Panc1 (cell line): ENCODE measurements around the gene KISS1R. TPM values are rescaled to one million over a fixed set of nuclear protein-coding genes. Genes with fewer than 3 reads are reported as not detected.

ENCODE experiments used
- ATAC-seq: fragments of 200-7000 bp; cut with Tn5 transposase; 2 replicates; pipeline ENCODE4 v1.9.1; 2020; ENCODE audit warnings: mild to moderate bottlenecking, moderate library complexity
- BruUV-seq: library from RNA; stranded (reverse); fragments of 400-500 nt; replicated peaks from 2 replicates; lab custom pipeline; 2021; lab: Mats Ljungman, UMichigan
- CTCF ChIA-PET: fragments of 300-600 bp; sonication (Branson Sonifier 250); formaldehyde crosslinking; loops from one replicate; lab custom pipeline; 2022; ENCODE audit warnings: antibody characterized with exemption; lab: Charles Lee
- POLR2A ChIA-PET: fragments of 300-600 bp; sonication (Branson Sonifier 250); formaldehyde crosslinking; loops from one replicate; lab custom pipeline; 2022; ENCODE audit warnings: antibody characterized with exemption; lab: Charles Lee
- DNase-seq: peaks from one replicate; pipeline ENCODE4 v3.0.0-alpha.2; 2010; ENCODE audit warnings: low read depth, low spot score
- H3K27ac ChIP-seq: 2 replicates; pipeline ENCODE4 v1.5.1; 2011; ENCODE audit warnings: mild to moderate bottlenecking, low read length, inconsistent platforms
- H3K27me3 ChIP-seq: fragments of 200-500 bp; sonication (Bioruptor generic); 2 replicates; pipeline ENCODE4 v1.6.0; 2014; ENCODE audit warnings: low read length, inconsistent platforms; ENCODE audit not compliant: control insufficient read depth, insufficient read depth
- H3K36me3 ChIP-seq: fragments of 200-500 bp; sonication (Bioruptor generic); 2 replicates; pipeline ENCODE4 v1.5.1; 2014; ENCODE audit warnings: inconsistent platforms, mild to moderate bottlenecking, low read length, moderate library complexity; ENCODE audit not compliant: control insufficient read depth, insufficient read depth
- H3K4me1 ChIP-seq: 2 replicates; pipeline ENCODE4 v1.5.1; 2011; ENCODE audit warnings: inconsistent platforms, mild to moderate bottlenecking, low read length, moderate library complexity; ENCODE audit not compliant: control insufficient read depth, insufficient read depth
- H3K4me3 ChIP-seq, 2 experiments: 2 replicates each; pipeline ENCODE4 v1.5.1; 2011 to 2012; ENCODE audit warnings: low read depth in 2 of 2, low read length in 2 of 2, mild to moderate bottlenecking in 2 of 2, inconsistent platforms in 1 of 2, moderate library complexity in 1 of 2
- H3K9me3 ChIP-seq: fragments of 200-500 bp; sonication (Bioruptor generic); 2 replicates; pipeline ENCODE4 v1.5.1; 2014; ENCODE audit warnings: low read depth, mild to moderate bottlenecking, inconsistent platforms, low read length, moderate library complexity; ENCODE audit not compliant: control insufficient read depth, insufficient read depth
- CTCF ChIP-seq: fragments of 450-650 bp; IDR thresholded peaks from 2 replicates; pipeline ENCODE4 v1.5.1; 2017; ENCODE audit warnings: mild to moderate bottlenecking
- POLR2AphosphoS5 ChIP-seq: IDR thresholded peaks from 2 replicates; pipeline ENCODE4 v1.6.1; 2012; ENCODE audit warnings: mild to moderate bottlenecking, low read depth, low read length, moderate library complexity
- REST ChIP-seq, 2 experiments: IDR thresholded peaks; 2 replicates each; pipeline ENCODE4 v1.6.1; 2011 to 2012; ENCODE audit warnings: low read depth in 2 of 2, control low read depth in 1 of 2, low read length in 1 of 2, mild to moderate bottlenecking in 1 of 2, moderate library complexity in 1 of 2; ENCODE audit not compliant: insufficient read depth in 1 of 2
- SIN3A ChIP-seq: IDR thresholded peaks from 2 replicates; pipeline ENCODE4 v1.6.1; 2012; ENCODE audit warnings: low read depth, mild to moderate bottlenecking, low read length, moderate library complexity, borderline replicate concordance; ENCODE audit not compliant: insufficient read depth
- TCF7L2 ChIP-seq: IDR thresholded peaks from 2 replicates; pipeline ENCODE4 v1.6.1; 2011; ENCODE audit warnings: mild to moderate bottlenecking, low read depth, low read length, inconsistent platforms
- in situ Hi-C: cut with HindIII; loops from 2 replicates; pipeline ENCODE4 v1.10.0; 2016; ENCODE audit warnings: low sequenced_read_pairs, low pct_unique_long_range_greater_than_20kb
- intact Hi-C: fragments of 100-400 bp; cut with micrococcal nuclease; formaldehyde crosslinking; loops from one replicate; pipeline ENCODE4 v1.10.0; 2022; ENCODE audit not compliant: unreplicated experiment
- total RNA-seq: library from RNA; stranded (reverse); gene quantifications from one replicate; pipeline ENCODE4 v1.2.1, GENCODE V29; 2021; ENCODE audit not compliant: unreplicated experiment

The KISS1R gene
- total RNA-seq, 1 experiment from 2014 or later = 0.92 TPM

GRCh38 chr19:948842-949496 is 31.8 kb downstream of the KISS1R start:
- H3K27ac ChIP-seq = no peak overlapping the region
- in situ Hi-C loops = no loop called here
- ChIA-PET POLR2A (no interaction called here), CTCF (no interaction called here)
- intact Hi-C loops = no loop called here
- DNase-seq = no peak
- H3K4me3 ChIP-seq = no peak overlapping the region
- H3K9me3 ChIP-seq = no peaks in the 10 kb centered on the region
- no peak for ATAC-seq
- BruUV-seq = no TSS peak
- TF ChIP-seq CTCF (no peak), POLR2AphosphoS5 (no peak), REST (IDR thresholded peaks at IDR 0.05; ENCODE audit: insufficient read depth in 1 of 2, low read depth in 2 of 2, low read length in 1 of 2) (no peak), TCF7L2 (no peak), SIN3A (no peak)
- H3K36me3 ChIP-seq = no peaks in the 10 kb centered on the region
- no peaks in the 10 kb centered on the region for H3K27me3 ChIP-seq
- H3K4me1 ChIP-seq = peaks cover 7% of the 10 kb centered on the region

- in situ Hi-C loops = no loop called here
- Histone ChIP-seq H3K36me3 (no peaks in the 10 kb centered on the region), H3K9me3 (no peaks in the 10 kb centered on the region), H3K4me1 (peaks cover 14% of the 10 kb centered on the region), H3K27me3 (no peaks in the 10 kb centered on the region), H3K4me3 (no peak overlapping the region), H3K27ac (no peak overlapping the region)
- ChIA-PET CTCF (no interaction called here), POLR2A (interaction anchor here (0.6 kb wide), 1 partner anchor 136 kb away, joined by 4 read pairs; no protein-coding TSS in a partner anchor)
- no peak for DNase-seq
- intact Hi-C loops = no loop called here
- ATAC-seq = no peak
- TF ChIP-seq CTCF = no peak
- TF ChIP-seq TCF7L2 = no peak
- TF ChIP-seq REST (IDR thresholded peaks at IDR 0.05; ENCODE audit: insufficient read depth in 1 of 2, low read depth in 2 of 2, low read length in 1 of 2) = no peak
- TF ChIP-seq POLR2AphosphoS5 = no peak
- TF ChIP-seq SIN3A = no peak
- no TSS peak for BruUV-seq
Measured at GRCh38 chr19:950352-951066, 33.4 kb downstream of the KISS1R start.
